OCI-LY3 (cell line): ENCODE measurements around the gene GTF2IRD1.

Source experiments
- EZH2phosphoT487 ChIP-seq: fragments of 200-600 bp; shearing (Covaris generic); IDR thresholded peaks from 2 replicates; pipeline ENCODE4 v1.6.1; 2018; ENCODE audit warnings: antibody characterized with exemption, mixed run types, low read depth
- TF ChIP-seq, protein P1 (sequence below): fragments of 200-600, 300-600 bp; sonication (generic); IDR thresholded peaks from 2 replicates; pipeline ENCODE4 v1.5.1; 2014; ENCODE audit warnings: antibody characterized with exemption, low read length, low read depth

DNA sequence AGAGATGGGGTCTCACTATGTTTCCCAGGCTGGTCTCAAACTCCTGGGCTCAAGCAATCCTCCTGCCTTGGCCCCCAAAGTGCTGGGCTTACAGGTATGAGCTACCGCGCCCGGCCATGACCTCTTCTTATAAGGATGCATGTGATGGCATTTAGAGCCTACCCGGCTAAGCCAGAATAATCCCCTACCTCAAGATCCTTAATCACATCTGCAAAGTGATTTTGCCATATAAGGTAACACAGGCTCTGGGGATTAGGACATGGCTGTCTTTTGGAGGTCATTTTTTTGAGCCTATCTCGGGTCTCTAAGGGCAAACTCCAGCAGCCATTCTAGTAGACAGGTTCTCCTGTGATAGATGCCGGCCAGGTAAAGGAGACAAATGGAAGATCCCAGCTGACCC lies 39.6 kb downstream of the GTF2IRD1 start:
- TF ChIP-seq, protein P1, sequence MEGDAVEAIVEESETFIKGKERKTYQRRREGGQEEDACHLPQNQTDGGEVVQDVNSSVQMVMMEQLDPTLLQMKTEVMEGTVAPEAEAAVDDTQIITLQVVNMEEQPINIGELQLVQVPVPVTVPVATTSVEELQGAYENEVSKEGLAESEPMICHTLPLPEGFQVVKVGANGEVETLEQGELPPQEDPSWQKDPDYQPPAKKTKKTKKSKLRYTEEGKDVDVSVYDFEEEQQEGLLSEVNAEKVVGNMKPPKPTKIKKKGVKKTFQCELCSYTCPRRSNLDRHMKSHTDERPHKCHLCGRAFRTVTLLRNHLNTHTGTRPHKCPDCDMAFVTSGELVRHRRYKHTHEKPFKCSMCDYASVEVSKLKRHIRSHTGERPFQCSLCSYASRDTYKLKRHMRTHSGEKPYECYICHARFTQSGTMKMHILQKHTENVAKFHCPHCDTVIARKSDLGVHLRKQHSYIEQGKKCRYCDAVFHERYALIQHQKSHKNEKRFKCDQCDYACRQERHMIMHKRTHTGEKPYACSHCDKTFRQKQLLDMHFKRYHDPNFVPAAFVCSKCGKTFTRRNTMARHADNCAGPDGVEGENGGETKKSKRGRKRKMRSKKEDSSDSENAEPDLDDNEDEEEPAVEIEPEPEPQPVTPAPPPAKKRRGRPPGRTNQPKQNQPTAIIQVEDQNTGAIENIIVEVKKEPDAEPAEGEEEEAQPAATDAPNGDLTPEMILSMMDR, result no peak
- no peak for TF ChIP-seq EZH2phosphoT487
